SK-N-SH (cell line): ENCODE measurements around the gene RAPGEF2.

Experiments used
- CTCF ChIP-seq: fragments of 200-600 bp; sonication (generic); IDR thresholded peaks from 2 replicates; pipeline ENCODE4 v1.6.1; 2017; ENCODE audit warnings: antibody characterized with exemption, mild to moderate bottlenecking, moderate library complexity
- MEF2A ChIP-seq: IDR thresholded peaks from 2 replicates; pipeline ENCODE4 v1.4.0; 2012; ENCODE audit warnings: low read depth, borderline replicate concordance
- PBX3 ChIP-seq: IDR thresholded peaks from 2 replicates; pipeline ENCODE4; 2012
- POLR2AphosphoS5 ChIP-seq: IDR thresholded peaks from 2 replicates; pipeline ENCODE4 v1.6.1; 2012; ENCODE audit warnings: low read depth, low read length

DNA sequence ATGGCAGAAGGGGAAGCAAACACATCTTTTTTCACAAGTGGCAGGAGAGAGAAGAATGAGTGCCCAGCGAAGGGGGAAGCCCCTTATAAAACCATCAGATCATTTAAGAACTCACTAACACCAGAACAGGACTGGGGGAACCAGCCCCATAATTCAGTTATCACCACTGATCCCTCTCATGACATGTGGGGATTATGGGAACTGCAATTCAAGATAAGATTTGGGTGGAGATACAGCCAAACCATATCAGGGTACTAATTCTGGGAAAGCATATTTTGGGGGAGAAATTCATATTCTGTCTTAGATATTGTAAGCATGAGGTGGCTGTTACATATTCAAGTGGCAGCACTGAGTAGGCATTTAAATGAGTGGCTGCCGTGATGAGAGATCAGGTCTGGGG lies 87.8 kb downstream of the RAPGEF2 start:
- TF ChIP-seq CTCF, result no peak
- TF ChIP-seq MEF2A, result no peak
- no peak for TF ChIP-seq PBX3
- no peak for TF ChIP-seq POLR2AphosphoS5
